Measurements from ENCODE around the gene PLEKHO2.

- TF ChIP-seq, protein P1, sequence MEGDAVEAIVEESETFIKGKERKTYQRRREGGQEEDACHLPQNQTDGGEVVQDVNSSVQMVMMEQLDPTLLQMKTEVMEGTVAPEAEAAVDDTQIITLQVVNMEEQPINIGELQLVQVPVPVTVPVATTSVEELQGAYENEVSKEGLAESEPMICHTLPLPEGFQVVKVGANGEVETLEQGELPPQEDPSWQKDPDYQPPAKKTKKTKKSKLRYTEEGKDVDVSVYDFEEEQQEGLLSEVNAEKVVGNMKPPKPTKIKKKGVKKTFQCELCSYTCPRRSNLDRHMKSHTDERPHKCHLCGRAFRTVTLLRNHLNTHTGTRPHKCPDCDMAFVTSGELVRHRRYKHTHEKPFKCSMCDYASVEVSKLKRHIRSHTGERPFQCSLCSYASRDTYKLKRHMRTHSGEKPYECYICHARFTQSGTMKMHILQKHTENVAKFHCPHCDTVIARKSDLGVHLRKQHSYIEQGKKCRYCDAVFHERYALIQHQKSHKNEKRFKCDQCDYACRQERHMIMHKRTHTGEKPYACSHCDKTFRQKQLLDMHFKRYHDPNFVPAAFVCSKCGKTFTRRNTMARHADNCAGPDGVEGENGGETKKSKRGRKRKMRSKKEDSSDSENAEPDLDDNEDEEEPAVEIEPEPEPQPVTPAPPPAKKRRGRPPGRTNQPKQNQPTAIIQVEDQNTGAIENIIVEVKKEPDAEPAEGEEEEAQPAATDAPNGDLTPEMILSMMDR (IDR thresholded peaks at IDR 0.05): no peak
- TF ChIP-seq POLR2A (IDR thresholded peaks at IDR 0.05): no peak
Observed at GRCh38 chr15:64894395-64895056, 52.8 kb downstream of the PLEKHO2 start.
